Measurements from ENCODE around the gene TMEM19. TPM values are rescaled to one million over a fixed set of nuclear protein-coding genes. Genes with fewer than 3 reads are reported as not detected.

The TMEM19 gene
- total RNA-seq, 1 donor from 2014 or later: 29.9 TPM

DNA sequence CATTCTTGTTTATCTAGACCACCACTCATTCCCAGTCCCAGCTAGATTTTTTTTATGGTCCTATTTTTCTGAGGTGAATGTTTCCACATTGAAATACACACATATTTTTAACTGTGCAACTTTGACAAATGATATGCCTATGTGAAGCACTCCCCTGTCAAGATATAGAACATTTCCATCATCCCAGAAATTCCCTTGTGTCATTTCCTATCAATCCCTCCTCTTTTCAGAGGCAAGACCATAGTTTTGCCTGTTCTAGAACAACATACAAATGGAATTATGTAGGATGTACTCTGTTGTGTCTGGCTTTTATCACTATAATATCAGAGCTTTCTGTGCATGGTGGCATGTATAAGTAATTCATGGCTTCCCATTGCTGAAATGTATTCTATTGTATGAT lies 32.7 kb downstream of the TMEM19 start:
- no peak for DNase-seq (ENCODE audit: low read depth, low spot score)

DNA sequence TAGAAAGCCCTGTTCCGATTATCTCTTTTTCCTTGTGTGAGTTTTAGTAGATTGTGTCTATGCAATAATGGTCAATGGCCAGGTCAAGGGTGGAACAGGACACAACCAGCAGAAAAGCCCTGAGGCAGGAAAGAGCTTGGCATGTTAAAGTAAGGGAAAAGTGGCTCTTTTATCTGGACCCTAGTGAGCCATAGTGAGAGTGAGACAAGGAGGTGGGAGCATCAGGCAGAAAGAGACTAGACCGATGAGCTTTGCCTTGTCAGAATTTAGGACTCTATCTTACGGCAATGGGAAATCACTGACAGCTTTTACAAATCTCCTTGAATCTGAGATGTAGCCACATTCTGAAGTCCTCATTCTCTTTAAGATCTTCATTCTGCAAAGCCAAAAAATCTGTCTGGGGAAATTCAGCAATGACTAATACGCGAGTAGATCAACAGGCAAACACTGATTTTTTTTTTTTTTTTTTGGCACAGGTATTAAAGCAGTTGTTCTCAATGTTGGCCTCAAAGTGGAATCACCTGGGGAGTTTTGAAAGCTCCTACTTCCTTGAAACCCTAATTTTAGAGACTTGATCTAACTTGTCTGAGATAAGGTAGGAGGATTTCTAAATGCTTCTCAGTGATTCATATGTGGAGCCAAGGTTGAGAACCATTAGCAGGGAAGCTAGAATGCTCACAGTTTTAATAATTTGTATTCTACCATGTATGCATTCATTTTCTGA lies 33.9 kb downstream of the TMEM19 start:
- no peak for DNase-seq (ENCODE audit: low read depth, low spot score)

DNA sequence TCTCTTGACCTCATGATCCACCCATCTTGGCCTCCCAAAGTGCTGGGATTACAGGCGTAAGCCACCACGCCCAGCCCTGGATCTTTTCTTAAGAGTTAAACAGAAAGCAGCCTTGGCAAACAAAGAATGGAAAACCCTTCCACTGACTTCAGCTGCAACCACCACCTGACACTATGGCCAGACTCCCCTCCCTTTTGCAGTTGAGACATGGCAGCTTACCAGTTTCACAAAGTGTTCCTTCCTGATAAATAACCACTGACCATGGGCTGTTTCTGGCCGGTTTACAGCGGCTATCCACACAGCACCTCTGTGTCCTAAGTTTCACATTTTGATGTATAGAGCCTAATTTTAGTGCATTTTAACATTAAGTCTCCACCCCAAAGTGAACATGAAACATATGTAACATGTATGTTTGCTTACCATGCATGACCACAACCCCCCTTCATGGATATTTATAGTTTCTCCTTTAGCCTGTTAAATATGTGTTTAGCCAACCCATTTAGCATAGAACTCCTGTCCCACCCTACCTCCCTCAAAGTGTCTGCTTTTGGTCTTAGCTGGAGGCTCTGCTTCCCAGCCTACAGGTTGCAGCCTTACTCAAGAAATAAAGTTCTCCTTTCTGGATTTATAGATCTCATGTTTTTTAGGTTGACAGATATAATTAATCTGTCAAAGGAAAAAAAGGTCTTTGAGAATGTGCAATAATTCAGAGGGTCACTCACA lies 36.1 kb downstream of the TMEM19 start:
- DNase-seq (ENCODE audit: low read depth, low spot score): no peak

DNA sequence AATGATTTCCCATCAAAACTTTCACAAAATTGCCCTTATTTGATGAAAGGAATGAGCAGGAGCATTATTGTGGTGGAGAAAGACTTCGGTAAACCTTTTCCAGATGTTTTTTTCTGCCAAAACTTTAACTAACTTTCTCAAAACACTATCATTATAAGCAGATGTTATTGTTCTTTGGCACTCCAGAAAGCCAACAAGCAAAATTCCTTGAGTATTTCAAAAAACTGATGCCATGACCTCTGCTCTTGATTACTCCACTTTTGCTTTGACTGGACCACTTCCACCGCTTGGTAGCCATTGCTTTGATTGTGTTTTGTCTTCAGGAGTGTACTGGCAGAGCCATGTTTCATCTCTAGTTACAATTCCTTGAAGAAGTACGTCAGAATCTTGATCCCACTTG lies 39.1 kb downstream of the TMEM19 start:
- no peak for DNase-seq (ENCODE audit: low read depth, low spot score)

DNA sequence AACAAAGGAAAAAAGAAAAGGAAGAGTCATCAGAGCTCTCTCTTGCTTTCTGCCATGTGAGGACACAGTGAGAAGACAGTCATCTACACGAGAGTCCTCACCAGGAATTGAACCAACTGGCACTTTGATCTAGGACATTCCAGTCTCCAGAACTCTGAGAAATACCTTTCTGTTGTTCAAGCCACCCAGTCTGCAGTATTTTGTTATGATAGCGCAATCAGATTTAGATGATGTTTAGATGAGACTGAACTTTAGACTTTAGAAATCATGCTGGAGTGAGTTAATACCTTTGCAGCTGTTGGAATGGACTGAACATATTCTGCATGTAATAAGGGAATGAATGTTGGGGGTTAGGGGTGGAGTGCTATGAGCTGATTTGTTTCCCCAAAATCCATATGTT lies 40.7 kb downstream of the TMEM19 start:
- no peak for DNase-seq (ENCODE audit: low read depth, low spot score)

DNA sequence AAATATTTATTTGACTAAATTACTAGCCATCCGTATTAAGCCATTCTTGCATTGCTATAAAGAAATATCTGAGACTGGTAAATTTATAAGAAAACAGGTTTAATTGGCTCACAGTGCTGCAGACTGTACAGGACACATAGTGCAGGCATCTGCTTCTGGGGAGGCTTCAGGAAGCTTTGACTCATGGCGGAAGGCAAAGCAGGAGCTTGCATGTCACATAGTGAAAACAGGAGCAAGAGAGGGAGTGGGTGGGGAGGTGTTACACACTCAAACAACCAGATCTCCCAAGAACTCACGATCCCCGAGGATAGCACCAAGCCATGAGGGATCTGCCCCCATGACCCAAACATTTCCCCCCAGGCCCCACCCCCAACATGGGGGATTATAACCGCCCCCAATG lies 42.1 kb downstream of the TMEM19 start:
- no peak for DNase-seq (ENCODE audit: low read depth, low spot score)

DNA sequence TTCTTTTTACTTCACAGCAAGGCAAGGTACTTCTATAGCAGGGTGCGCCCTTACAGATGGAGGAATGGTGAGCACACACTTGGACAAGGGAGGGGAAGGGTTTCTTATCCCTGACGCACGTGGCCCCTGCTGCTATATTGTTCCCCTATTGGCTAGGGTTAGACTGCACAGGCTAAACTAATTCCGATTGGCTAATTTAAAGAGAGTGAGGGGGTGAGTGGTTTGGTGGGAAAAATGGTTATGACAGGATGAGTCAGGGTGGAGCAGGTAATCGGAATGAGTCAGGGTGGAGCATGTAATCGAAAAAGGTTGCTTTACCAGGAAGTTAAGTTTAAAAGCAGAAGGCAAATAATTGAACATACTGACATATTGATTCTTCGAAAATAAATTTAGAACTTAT lies 45.1 kb downstream of the TMEM19 start:
- no peak for DNase-seq (ENCODE audit: low read depth, low spot score)

DNA sequence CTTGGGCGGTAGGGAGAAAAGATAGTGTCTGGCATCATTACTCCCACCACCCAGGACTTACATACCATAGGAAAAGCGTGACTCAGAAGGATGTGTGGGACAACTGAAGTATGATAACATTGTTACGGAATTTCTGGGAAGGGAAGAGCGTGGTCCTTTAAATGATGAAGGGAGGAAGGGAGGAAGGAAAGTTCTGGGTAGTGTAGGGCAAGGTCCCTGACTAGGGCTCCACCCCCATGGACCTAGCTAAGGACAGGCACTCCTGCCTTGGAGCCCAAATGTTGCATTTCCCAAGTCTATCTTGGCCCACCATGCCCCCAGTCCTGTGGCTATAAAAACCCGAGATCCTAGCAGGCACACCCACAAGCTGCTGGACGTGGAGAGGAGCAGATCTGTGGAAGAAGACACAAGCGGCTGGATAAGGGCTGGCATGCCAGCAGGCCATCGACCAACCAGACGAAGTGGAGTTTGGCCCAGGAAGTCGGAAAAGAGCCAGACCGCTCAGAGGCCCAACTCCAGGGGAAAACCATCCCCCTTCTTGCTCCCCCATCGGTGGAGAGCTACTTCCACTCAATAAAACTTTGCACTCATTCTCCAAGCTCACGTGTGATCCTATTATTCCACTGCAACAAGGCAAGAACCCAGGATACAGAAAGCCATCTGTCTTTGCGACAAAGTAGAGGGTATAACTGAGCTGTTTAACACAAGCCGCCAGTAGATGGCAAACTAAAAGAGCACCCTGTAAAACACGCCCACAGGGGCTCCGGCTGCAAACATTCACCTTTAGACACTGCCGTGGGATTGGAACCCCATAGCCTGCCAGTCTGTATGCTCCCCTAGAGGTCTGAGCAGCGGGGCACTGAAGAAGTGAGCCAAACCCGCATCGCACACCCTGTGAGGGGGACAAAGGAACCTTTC lies 45.8 kb downstream of the TMEM19 start:
- DNase-seq (ENCODE audit: low read depth, low spot score): no peak

DNA sequence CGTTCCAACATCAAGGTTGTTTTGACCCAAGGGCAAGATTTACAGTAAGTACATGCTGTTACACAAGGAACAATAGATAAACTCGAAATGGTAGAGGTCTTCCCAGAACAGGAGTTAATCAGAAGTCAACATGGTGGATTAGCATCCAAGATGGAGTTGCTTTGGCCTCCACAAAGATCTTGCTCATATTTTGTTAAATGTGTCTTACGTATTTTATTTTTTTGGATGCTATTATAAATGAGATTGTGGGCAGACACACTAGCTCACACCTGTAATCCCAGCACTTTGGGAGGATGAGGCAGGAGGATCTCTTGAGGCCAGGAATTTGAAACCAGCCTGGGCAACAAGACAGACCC lies 46.5 kb downstream of the TMEM19 start:
- DNase-seq (ENCODE audit: low read depth, low spot score): no peak

DNA sequence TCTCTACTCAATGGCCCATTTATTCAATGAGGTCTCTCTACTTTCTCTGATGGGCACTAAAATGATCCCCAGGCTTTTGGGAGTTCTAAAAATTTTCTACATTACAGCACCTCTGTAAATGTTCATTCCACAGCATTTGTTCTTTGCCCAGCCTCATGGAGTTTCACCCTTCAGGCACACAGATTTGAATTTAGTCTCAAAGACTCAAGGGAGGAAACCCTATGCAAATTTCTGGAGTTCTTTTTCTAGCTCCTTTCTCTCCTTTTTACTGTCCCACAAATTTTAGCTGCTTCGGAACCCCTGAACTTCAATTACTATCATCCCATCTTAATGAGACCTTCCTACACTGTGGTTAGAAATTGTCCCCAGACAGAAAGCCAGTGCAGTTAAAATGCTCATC lies 51.3 kb downstream of the TMEM19 start:
- DNase-seq (ENCODE audit: low read depth, low spot score): no peak

DNA sequence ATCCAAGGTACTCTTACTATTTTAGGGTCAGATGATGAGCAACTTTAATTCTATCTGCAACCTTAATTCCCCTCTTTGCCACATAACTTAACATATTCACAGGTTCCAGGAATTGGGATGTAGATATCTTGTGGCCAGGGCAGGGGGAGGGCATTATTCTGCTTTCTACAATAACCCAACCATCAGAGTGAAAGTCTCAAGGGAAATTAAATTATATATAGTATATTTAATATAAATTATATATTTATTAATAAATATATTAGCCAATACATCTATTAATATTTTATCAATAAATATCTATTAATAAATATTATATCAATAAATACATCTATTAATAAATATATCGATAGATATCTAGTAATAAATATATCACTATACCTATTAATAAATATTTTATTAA lies 57.1 kb downstream of the TMEM19 start:
- no peak for DNase-seq (ENCODE audit: low read depth, low spot score)

DNA sequence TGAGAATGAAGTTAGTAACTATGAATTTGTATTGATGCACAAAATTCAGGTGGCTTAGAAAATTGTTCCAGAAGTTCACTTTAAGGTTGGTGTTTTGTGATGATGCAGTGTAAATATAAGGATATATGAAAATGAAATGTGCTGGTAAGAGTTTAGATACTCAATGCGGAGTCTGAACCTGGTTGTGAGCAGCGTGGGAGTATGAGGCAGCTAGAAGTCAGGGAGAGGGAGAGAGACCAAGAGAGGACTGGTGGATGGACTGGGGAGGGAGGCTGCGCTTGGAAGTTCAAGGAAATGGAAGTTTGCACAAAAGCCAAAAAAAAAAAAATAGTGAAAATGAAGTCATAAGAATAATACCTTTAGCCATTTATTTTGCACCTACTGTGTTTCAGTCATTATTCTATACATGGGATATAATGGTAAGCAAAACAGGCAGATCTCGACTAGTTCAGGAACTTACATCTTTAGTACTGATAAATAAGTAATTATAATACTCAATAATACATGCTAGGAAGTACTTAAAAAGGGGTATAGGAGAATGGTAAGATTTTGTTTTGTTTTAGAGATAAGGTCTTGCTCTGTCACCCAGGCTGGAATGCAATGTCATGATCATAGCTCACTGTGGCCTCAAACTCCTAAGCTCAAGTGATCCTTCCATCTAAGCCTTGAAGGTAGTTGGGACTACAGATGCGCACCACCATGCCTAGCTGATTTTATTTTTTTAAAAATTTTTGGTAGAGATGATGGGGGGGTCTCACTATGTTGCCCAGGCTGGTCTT lies 58.8 kb downstream of the TMEM19 start:
- no peak for DNase-seq (ENCODE audit: low read depth, low spot score)

DNA sequence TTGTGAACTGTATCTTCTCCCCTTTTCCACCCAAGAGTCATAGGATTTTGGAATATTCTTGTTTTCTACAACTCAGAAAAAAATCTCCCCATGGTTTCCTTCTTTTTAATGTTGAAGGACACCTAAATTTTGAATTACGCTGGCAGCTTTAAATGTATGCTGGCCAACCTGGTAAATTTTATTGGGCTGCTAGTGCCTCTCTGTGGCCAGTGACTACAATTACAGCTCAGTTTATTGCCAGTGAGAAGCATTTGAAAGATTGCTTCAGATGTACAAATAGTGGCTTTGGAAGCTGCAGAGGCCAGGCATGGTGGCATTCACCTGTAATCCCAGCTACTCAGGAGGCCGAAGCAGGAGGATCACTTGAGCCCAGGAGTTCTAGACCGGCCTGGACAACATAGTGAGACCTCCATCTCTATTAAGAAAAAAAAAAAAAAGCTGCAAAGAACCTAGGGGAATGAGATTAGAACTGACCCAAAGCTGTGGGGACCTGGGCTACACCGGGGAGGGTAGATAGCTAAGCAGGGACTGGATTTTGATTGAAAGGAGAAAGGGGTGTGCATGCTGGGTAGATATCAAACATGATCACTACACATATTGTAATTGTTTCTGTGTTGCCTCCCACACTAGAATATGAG lies 61.2 kb downstream of the TMEM19 start:
- peak; percentile 15 for DNase-seq (ENCODE audit: low read depth, low spot score)

DNA sequence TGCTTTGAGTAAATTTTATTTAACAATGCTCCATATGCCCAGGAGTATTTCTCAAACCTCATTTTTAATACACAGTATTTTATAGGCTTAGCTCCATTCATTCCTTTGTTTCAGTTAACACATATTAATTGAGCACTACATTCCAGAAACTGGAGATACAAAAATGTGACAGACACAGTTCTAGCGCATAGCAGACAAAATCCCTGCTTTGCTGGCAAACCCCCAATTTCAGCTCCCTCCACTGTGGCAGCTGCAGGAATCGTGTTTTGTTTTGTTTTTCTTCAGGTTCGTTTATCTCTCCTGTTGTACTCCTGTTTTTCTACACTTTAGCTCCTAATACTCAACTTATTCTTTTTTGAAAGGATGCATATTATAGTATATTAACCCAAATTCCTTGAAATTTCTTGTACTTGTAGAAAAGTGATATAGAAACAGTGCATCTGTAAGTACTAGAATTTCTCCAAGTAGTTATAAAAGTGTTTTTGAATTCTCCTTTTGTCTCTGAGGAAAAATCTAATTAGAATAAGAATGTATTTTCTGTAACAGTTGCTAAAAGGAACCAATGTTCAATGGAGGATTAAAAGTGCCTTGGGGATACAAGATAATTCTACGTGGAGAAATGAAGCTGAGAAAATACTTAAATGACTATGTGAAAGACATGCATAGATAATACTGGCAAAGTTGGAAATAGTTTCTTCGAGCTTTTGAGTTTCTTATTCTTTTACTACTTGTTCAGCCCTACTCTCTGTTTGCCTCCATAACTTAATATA lies 62.4 kb downstream of the TMEM19 start:
- no peak for DNase-seq (ENCODE audit: low read depth, low spot score)

DNA sequence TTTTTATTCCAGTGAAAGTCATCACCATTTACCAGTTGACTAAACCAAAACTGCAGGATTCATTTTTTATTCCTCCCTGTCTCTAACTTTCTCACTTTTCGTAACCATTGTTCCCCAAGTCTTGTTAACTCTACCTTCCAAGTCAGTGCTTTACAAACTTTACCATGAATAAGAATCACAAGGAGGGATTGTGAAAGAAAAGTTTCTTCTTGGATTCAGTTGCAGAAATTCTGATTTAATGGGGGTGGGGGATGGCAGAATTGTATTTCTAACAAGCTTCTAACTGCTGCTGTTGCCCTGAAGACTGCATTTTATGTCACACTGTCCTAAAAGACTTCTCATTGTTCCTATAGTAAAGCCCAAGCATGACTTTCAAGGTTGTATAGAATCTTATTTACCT lies 63.8 kb downstream of the TMEM19 start:
- DNase-seq (ENCODE audit: low read depth, low spot score): no peak

DNA sequence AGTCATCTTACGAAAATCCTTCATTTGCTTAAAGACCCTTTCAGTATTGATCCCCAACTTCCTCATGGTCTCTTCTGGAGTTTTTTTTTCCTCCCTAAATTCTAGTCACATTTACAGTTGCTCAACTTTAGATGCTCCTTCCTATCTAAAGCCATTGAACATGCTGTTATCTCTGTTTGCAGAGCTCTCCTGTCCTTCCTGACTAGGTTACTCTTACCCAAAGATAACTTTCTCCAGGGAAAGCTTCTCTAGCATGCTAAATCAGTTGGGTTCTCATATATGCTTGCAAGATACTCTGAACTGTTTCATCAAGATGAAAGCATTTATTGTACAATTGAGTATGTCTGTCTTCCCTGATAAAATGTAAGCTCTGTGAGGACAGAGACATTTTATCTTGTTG lies 67.0 kb downstream of the TMEM19 start:
- no peak for DNase-seq (ENCODE audit: low read depth, low spot score)

Data from pulmonary artery endothelial cell (primary cell).